Mesenchymal stem cell (in vitro differentiated cells and primary cell): ENCODE results near the gene ZBTB7C.

Experiments used
- DNase-seq: peaks from one replicate; pipeline ENCODE4 v3.0.0-alpha.2; 2013
- H2AFZ ChIP-seq: one replicate; pipeline ENCODE4 v1.6.1; 2013; ENCODE audit warnings: low read depth, mild to moderate bottlenecking, control low read depth, inconsistent platforms, low read length, moderate library complexity
- H2AK5ac ChIP-seq: 2 replicates; pipeline ENCODE4 v1.6.1; 2013; ENCODE audit warnings: low read length, moderate library complexity, mild to moderate bottlenecking, inconsistent platforms; ENCODE audit not compliant: severe bottlenecking
- H2BK120ac ChIP-seq: one replicate; pipeline ENCODE4 v1.6.1; 2013; ENCODE audit warnings: low read depth, mild to moderate bottlenecking, inconsistent platforms, low read length, moderate library complexity
- H2BK12ac ChIP-seq, 2 experiments: one replicate each; pipeline ENCODE4 v1.6.1; 2013; ENCODE audit warnings: inconsistent platforms in 2 of 2, low read length in 2 of 2, mild to moderate bottlenecking in 2 of 2, moderate library complexity in 2 of 2, control low read depth in 1 of 2
- H2BK15ac ChIP-seq: one replicate; pipeline ENCODE4 v1.6.1; 2013; ENCODE audit warnings: mild to moderate bottlenecking, low read depth, inconsistent platforms; ENCODE audit not compliant: poor library complexity, severe bottlenecking
- H2BK5ac ChIP-seq: 2 replicates; pipeline ENCODE4 v1.6.1; 2013; ENCODE audit warnings: low read depth, mild to moderate bottlenecking, low read length, control low read depth, inconsistent platforms; ENCODE audit not compliant: poor library complexity, severe bottlenecking
- H3K14ac ChIP-seq, 2 experiments: one replicate each; pipeline ENCODE4 v1.6.1; 2013; ENCODE audit warnings: inconsistent platforms in 2 of 2, low read length in 2 of 2, control low read depth in 1 of 2, mild to moderate bottlenecking in 1 of 2, moderate library complexity in 1 of 2
- H3K18ac ChIP-seq, 2 experiments: one replicate each; pipeline ENCODE4 v1.6.1; 2013; ENCODE audit warnings: inconsistent platforms in 2 of 2, low read length in 2 of 2, control low read depth in 1 of 2, low read depth in 1 of 2, mild to moderate bottlenecking in 1 of 2
- H3K23ac ChIP-seq, 2 experiments: one replicate each; pipeline ENCODE4 v1.6.1; 2013; ENCODE audit warnings: inconsistent platforms in 2 of 2, low read length in 2 of 2, mild to moderate bottlenecking in 2 of 2, moderate library complexity in 2 of 2, control low read depth in 1 of 2
- H3K27ac ChIP-seq: 2 replicates; pipeline ENCODE4 v1.5.1; 2013; ENCODE audit warnings: mild to moderate bottlenecking, moderate library complexity, low read length, control low read depth, inconsistent platforms; ENCODE audit not compliant: poor library complexity, severe bottlenecking
- H3K27me3 ChIP-seq, 2 experiments: 2 replicates each; pipeline versions ENCODE4 v1.6.1 to v1.7.0; 2013; ENCODE audit warnings: low read length in 2 of 2, mild to moderate bottlenecking in 2 of 2, moderate library complexity in 2 of 2, control low read depth in 1 of 2, inconsistent platforms in 1 of 2; ENCODE audit not compliant: control insufficient read depth in 1 of 2, insufficient read depth in 1 of 2
- H3K36me3 ChIP-seq, 2 experiments: 2 replicates each; pipeline versions ENCODE4 v1.6.1 to v1.7.0; 2013; ENCODE audit warnings: low read length in 2 of 2, control low read depth in 1 of 2, inconsistent platforms in 1 of 2, low read depth in 1 of 2, mild to moderate bottlenecking in 1 of 2; ENCODE audit not compliant: insufficient read depth in 2 of 2, control insufficient read depth in 1 of 2
- H3K4ac ChIP-seq, 2 experiments: one replicate each; pipeline ENCODE4 v1.6.1; 2013; ENCODE audit warnings: inconsistent platforms in 2 of 2, low read length in 2 of 2, mild to moderate bottlenecking in 2 of 2, moderate library complexity in 2 of 2, control low read depth in 1 of 2, low read depth in 1 of 2
- H3K4me1 ChIP-seq: 2 replicates; pipeline ENCODE4 v1.6.1; 2013; ENCODE audit warnings: low read depth, low read length, control low read depth; ENCODE audit not compliant: control insufficient read depth, insufficient read depth
- H3K4me2 ChIP-seq: 2 replicates; pipeline ENCODE4 v1.6.1; 2013; ENCODE audit warnings: low read length, mild to moderate bottlenecking, inconsistent platforms; ENCODE audit not compliant: poor library complexity, severe bottlenecking
- H3K4me3 ChIP-seq, 2 experiments: 2 replicates each; pipeline versions ENCODE4 v1.5.1 to v1.7.0; 2013; ENCODE audit warnings: low read length in 2 of 2, mild to moderate bottlenecking in 2 of 2, control low read depth in 1 of 2, low read depth in 1 of 2; ENCODE audit not compliant: insufficient read depth in 1 of 2
- H3K79me1 ChIP-seq: replicated peaks from 2 replicates; pipeline ENCODE4 v1.6.1; 2013; ENCODE audit warnings: mild to moderate bottlenecking, control low read depth, low read length, inconsistent platforms; ENCODE audit not compliant: poor library complexity, severe bottlenecking
- H3K9ac ChIP-seq: 2 replicates; pipeline ENCODE4 v1.7.0; 2013; ENCODE audit warnings: mild to moderate bottlenecking, low read length, moderate library complexity
- H3K9me3 ChIP-seq: 2 replicates; pipeline ENCODE4 v1.7.0; 2013; ENCODE audit warnings: mild to moderate bottlenecking, low read length; ENCODE audit not compliant: control insufficient read depth
- H4K8ac ChIP-seq: one replicate; pipeline ENCODE4 v1.6.1; 2013; ENCODE audit warnings: inconsistent platforms, mild to moderate bottlenecking, low read length, moderate library complexity
- H4K91ac ChIP-seq: one replicate; pipeline ENCODE4 v1.6.1; 2013; ENCODE audit warnings: mild to moderate bottlenecking, low read length, inconsistent platforms
- WGBS: methylation state at CpG from one replicate; pipeline ENCODE4 v1.1.7; 2013; ENCODE audit warnings: mixed read lengths; 5-methylcytosine and 5-hydroxymethylcytosine counted together

The ZBTB7C gene

DNA sequence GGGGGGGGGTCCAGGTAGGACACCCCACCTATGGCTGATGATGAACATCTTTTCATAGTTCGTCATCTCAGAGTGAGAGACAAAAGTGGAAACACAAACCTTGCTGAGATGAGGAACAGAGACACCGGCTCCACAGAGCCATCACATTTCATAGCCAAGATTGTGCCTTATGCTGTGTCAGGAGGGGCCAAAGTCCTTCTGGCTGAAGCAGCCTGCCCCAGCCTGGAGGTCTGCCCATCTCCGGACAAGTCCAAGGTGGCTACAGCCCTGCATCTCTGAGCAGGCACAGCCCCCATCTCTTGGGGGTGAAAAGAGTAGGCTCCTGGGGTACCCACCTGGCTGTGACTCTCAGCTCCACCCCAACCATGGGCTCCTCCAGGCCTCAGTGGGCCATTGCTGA, 70.3 kb downstream of the ZBTB7C start:
- no peak overlapping the region for H3K23ac ChIP-seq
- H3K4ac ChIP-seq = no peak overlapping the region
- no peaks in the 10 kb centered on the region for H3K4me1 ChIP-seq
- no peak overlapping the region for H2BK15ac ChIP-seq
- no peak overlapping the region for H3K9ac ChIP-seq
- H3K79me1 ChIP-seq = no peaks in the 10 kb centered on the region
- H3K36me3 ChIP-seq = no peaks in the 10 kb centered on the region
- no peak overlapping the region for H3K27ac ChIP-seq
- H3K4me2 ChIP-seq = no peak overlapping the region
- no peak overlapping the region for H2BK5ac ChIP-seq
- no peak overlapping the region for H3K14ac ChIP-seq
- H2BK120ac ChIP-seq = no peak overlapping the region
- no peak overlapping the region for H2BK12ac ChIP-seq
- H4K91ac ChIP-seq = no peak overlapping the region
- no peak overlapping the region for H3K4me3 ChIP-seq
- H4K8ac ChIP-seq = no peak overlapping the region
- no peak overlapping the region for H3K18ac ChIP-seq
- DNase-seq = no peak
- H3K9me3 ChIP-seq = no peaks in the 10 kb centered on the region
- no peak overlapping the region for H2AFZ ChIP-seq
- no peak overlapping the region for H2AK5ac ChIP-seq
- peaks cover 9 to 34% of the 10 kb centered on the region in 2 experiments for H3K27me3 ChIP-seq
- 95% methylated on average over 3 of the region's 3 CpGs for WGBS

DNA sequence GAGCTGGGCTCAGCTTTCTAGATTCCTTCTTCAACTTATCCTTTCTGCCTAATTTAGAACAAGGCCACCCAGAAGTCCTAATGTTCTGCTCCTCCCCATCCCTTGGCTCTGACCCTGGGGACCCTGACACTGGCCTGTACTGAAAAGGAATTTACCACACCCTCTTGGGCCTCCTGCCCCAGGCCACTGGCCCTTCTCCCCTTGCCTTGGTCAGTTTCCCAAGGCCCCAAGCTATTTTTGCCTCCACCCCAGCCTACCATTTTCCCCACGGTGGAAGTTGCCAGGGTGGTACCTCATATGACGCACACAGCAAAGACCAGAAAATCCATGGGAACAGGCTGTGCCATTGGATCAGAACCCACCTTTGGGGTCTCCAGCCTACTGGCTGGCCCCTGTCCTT, 72.1 kb downstream of the ZBTB7C start:
- H3K23ac ChIP-seq = no peak overlapping the region
- no peak overlapping the region for H3K4ac ChIP-seq
- no peak overlapping the region for H3K9ac ChIP-seq
- no peaks in the 10 kb centered on the region for H3K79me1 ChIP-seq
- H3K36me3 ChIP-seq = no peaks in the 10 kb centered on the region
- H3K27ac ChIP-seq = no peak overlapping the region
- WGBS = 95% methylated on average over 2 of the region's 2 CpGs
- no peak overlapping the region for H3K4me3 ChIP-seq
- H2AFZ ChIP-seq = no peak overlapping the region
- H2BK15ac ChIP-seq = no peak overlapping the region
- no peak overlapping the region for H3K4me2 ChIP-seq
- H3K9me3 ChIP-seq = no peaks in the 10 kb centered on the region
- no peak overlapping the region for H2BK120ac ChIP-seq
- H4K8ac ChIP-seq = no peak overlapping the region
- no peak overlapping the region for H2BK12ac ChIP-seq
- peaks cover 5 to 35% of the 10 kb centered on the region in 2 experiments for H3K27me3 ChIP-seq
- H3K14ac ChIP-seq = peak overlapping the region in 1 of 2 experiments; percentile 36
- no peak overlapping the region for H2AK5ac ChIP-seq
- H2BK5ac ChIP-seq = no peak overlapping the region
- no peak for DNase-seq
- H3K4me1 ChIP-seq = no peaks in the 10 kb centered on the region
- H4K91ac ChIP-seq = no peak overlapping the region
- no peak overlapping the region for H3K18ac ChIP-seq

- Histone ChIP-seq H3K27ac (no peak overlapping the region), H3K9me3 (no peaks in the 10 kb centered on the region), H3K27me3 (peaks cover 5 to 33% of the 10 kb centered on the region in 2 experiments), H3K18ac (no peak overlapping the region), H2BK5ac (no peak overlapping the region), H2BK15ac (no peak overlapping the region), H4K91ac (no peak overlapping the region), H3K4me3 (no peak overlapping the region), H3K79me1 (no peaks in the 10 kb centered on the region), H2AK5ac (no peak overlapping the region), H3K4me2 (no peak overlapping the region), H3K9ac (no peak overlapping the region), H3K36me3 (no peaks in the 10 kb centered on the region), H2AFZ (no peak overlapping the region), H3K4me1 (no peaks in the 10 kb centered on the region), H2BK120ac (no peak overlapping the region), H4K8ac (no peak overlapping the region), H3K14ac (no peak overlapping the region), H2BK12ac (no peak overlapping the region), H3K23ac (no peak overlapping the region), H3K4ac (no peak overlapping the region)
- WGBS = 86% methylated on average over 8 of the region's 8 CpGs
- no peak for DNase-seq
These were observed 72.9 kb downstream of the ZBTB7C start for GRCh38 chr18:48336332-48336731.

DNA sequence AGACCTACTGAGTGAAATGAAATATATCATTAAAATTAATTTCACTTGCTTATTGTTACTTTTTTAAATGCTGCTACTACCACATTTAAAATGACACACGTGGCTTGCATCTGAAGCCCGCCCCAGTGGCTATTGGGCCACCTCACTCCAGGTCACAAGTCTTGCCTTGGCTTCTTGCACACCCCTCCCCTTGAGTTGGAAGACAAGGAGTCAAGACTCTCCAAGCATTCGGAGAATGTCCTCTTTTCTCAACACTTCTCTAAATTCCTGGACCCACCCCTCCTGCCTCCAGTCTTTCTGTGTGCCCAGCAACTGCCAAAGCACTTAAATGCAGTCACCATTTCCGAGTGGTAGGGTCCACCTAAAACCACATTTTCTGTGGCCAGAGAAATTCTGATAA, 73.4 kb downstream of the ZBTB7C start:
- H3K9ac ChIP-seq = no peak overlapping the region
- H3K14ac ChIP-seq = no peak overlapping the region
- H3K9me3 ChIP-seq = no peaks in the 10 kb centered on the region
- H3K36me3 ChIP-seq = no peaks in the 10 kb centered on the region
- H3K23ac ChIP-seq = no peak overlapping the region
- H2BK12ac ChIP-seq = no peak overlapping the region
- H3K4me3 ChIP-seq = no peak overlapping the region
- no peak overlapping the region for H4K91ac ChIP-seq
- 74% methylated on average over 4 of the region's 4 CpGs for WGBS
- H3K18ac ChIP-seq = no peak overlapping the region
- H3K79me1 ChIP-seq = no peaks in the 10 kb centered on the region
- no peak overlapping the region for H3K4ac ChIP-seq
- no peak overlapping the region for H2AK5ac ChIP-seq
- no peak for DNase-seq
- H2AFZ ChIP-seq = no peak overlapping the region
- no peak overlapping the region for H3K27ac ChIP-seq
- H4K8ac ChIP-seq = no peak overlapping the region
- H3K27me3 ChIP-seq = peaks cover 5 to 28% of the 10 kb centered on the region in 2 experiments
- H3K4me1 ChIP-seq = peaks cover 1% of the 10 kb centered on the region
- H2BK5ac ChIP-seq = no peak overlapping the region
- H3K4me2 ChIP-seq = no peak overlapping the region
- H2BK120ac ChIP-seq = no peak overlapping the region
- H2BK15ac ChIP-seq = no peak overlapping the region
